SK-N-SH treated with all-trans-retinoic acid at 6 μM for 48 hours (cell line): ENCODE results near the gene CERK.
A peak's percentile ranks its signal among the peaks of the same experiment; 100 is the strongest.

Source experiments
- BACH2 ChIP-seq: fragments of 250-450 bp; sonication (Bioruptor Pico); IDR thresholded peaks from 2 replicates; pipeline ENCODE4 v1.9.0; 2021; ENCODE audit warnings: mild to moderate bottlenecking, borderline replicate concordance
- CSRNP3 ChIP-seq: fragments of 250-450 bp; sonication (Bioruptor Pico); IDR thresholded peaks from 2 replicates; pipeline ENCODE4 v1.5.1; 2021; ENCODE audit warnings: mild to moderate bottlenecking, moderate library complexity
- POU6F1 ChIP-seq: fragments of 250-450 bp; sonication (Bioruptor Pico); IDR thresholded peaks from 2 replicates; pipeline ENCODE4 v1.8.0; 2021; ENCODE audit warnings: low read depth, mild to moderate bottlenecking, moderate library complexity, borderline replicate concordance
- RARB ChIP-seq: fragments of 250-450 bp; sonication (Bioruptor Pico); IDR thresholded peaks from 2 replicates; pipeline ENCODE4 v1.8.0; 2021; ENCODE audit warnings: mild to moderate bottlenecking, moderate library complexity
- SNAI2 ChIP-seq: fragments of 250-450 bp; sonication (Bioruptor Pico); IDR thresholded peaks from 2 replicates; pipeline ENCODE4 v1.5.0; 2020; ENCODE audit warnings: mild to moderate bottlenecking, moderate library complexity
- TOX ChIP-seq: fragments of 250-450 bp; sonication (Bioruptor Pico); IDR thresholded peaks from 2 replicates; pipeline ENCODE4 v1.8.0; 2021; ENCODE audit warnings: mild to moderate bottlenecking, moderate library complexity, borderline replicate concordance
- ZFP30 ChIP-seq: fragments of 450-650 bp; formaldehyde crosslinking; IDR thresholded peaks from 2 replicates; pipeline ENCODE4 v1.5.0; 2022; ENCODE audit warnings: mild to moderate bottlenecking, moderate library complexity
- ZNF8 ChIP-seq: fragments of 450-650 bp; formaldehyde crosslinking; IDR thresholded peaks from 2 replicates; pipeline ENCODE4 v1.5.0; 2020; ENCODE audit warnings: mild to moderate bottlenecking, moderate library complexity
- TF ChIP-seq, protein P1 (sequence below): fragments of 250-450 bp; sonication (Bioruptor Pico); IDR thresholded peaks from 2 replicates; pipeline ENCODE4 v1.5.0; 2020; ENCODE audit warnings: mild to moderate bottlenecking, moderate library complexity
- TF ChIP-seq, protein P2 (sequence below): fragments of 250-450 bp; sonication (Bioruptor Pico); IDR thresholded peaks from 2 replicates; pipeline ENCODE4 v1.8.0; 2020; ENCODE audit warnings: mild to moderate bottlenecking, moderate library complexity, borderline replicate concordance

GRCh38 chr22:46661221-46661851 is 76.7 kb downstream of the CERK start:
- TF ChIP-seq, protein P1, sequence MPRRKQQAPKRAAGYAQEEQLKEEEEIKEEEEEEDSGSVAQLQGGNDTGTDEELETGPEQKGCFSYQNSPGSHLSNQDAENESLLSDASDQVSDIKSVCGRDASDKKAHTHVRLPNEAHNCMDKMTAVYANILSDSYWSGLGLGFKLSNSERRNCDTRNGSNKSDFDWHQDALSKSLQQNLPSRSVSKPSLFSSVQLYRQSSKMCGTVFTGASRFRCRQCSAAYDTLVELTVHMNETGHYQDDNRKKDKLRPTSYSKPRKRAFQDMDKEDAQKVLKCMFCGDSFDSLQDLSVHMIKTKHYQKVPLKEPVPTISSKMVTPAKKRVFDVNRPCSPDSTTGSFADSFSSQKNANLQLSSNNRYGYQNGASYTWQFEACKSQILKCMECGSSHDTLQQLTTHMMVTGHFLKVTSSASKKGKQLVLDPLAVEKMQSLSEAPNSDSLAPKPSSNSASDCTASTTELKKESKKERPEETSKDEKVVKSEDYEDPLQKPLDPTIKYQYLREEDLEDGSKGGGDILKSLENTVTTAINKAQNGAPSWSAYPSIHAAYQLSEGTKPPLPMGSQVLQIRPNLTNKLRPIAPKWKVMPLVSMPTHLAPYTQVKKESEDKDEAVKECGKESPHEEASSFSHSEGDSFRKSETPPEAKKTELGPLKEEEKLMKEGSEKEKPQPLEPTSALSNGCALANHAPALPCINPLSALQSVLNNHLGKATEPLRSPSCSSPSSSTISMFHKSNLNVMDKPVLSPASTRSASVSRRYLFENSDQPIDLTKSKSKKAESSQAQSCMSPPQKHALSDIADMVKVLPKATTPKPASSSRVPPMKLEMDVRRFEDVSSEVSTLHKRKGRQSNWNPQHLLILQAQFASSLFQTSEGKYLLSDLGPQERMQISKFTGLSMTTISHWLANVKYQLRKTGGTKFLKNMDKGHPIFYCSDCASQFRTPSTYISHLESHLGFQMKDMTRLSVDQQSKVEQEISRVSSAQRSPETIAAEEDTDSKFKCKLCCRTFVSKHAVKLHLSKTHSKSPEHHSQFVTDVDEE (CRISPR knock-in tag): no peak
- TF ChIP-seq POU6F1 (CRISPR knock-in tag) (no peak), BACH2 (CRISPR knock-in tag) (no peak), TOX (no peak), ZFP30 (CRISPR knock-in tag) (no peak), CSRNP3 (no peak), SNAI2 (CRISPR knock-in tag) (0 out of 2 replicates have a peak, but pooled peaks have one; percentile 47), RARB (no peak), ZNF8 (no peak)
- TF ChIP-seq, protein P2, sequence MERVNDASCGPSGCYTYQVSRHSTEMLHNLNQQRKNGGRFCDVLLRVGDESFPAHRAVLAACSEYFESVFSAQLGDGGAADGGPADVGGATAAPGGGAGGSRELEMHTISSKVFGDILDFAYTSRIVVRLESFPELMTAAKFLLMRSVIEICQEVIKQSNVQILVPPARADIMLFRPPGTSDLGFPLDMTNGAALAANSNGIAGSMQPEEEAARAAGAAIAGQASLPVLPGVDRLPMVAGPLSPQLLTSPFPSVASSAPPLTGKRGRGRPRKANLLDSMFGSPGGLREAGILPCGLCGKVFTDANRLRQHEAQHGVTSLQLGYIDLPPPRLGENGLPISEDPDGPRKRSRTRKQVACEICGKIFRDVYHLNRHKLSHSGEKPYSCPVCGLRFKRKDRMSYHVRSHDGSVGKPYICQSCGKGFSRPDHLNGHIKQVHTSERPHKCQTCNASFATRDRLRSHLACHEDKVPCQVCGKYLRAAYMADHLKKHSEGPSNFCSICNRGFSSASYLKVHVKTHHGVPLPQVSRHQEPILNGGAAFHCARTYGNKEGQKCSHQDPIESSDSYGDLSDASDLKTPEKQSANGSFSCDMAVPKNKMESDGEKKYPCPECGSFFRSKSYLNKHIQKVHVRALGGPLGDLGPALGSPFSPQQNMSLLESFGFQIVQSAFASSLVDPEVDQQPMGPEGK (CRISPR knock-in tag): no peak
